ENCODE data around the gene BCAS1.

GRCh38 chr20:53904261-53904660 is 166.1 kb downstream of the BCAS1 start:
- no peak for TF ChIP-seq POLR2A (IDR thresholded peaks at IDR 0.05; ENCODE audit: extremely low read depth, insufficient read length)
- no peak for TF ChIP-seq MAX (IDR thresholded peaks at IDR 0.05; ENCODE audit: low read depth, low read length)
- TF ChIP-seq CTCF (IDR thresholded peaks at IDR 0.05; ENCODE audit: low read depth, low read length): no peak
- no peak for TF ChIP-seq MYC (IDR thresholded peaks at IDR 0.05; ENCODE audit: low read depth, low read length)

Measured in NB4 (cell line).